HCT116 (cell line): ENCODE results near the gene DIS3L2. TPM values are rescaled to one million over a fixed set of nuclear protein-coding genes. Genes with fewer than 3 reads are reported as not detected.

Experiments used
- ATAC-seq: fragments of 200-7000 bp; cut with Tn5 transposase; 2 replicates; pipeline ENCODE4 v1.9.1; 2020; ENCODE audit warnings: mild to moderate bottlenecking, moderate library complexity
- BruUV-seq: library from RNA; stranded (reverse); fragments of 400-500 nt; replicated peaks from 2 replicates; lab custom pipeline; 2021; lab: Mats Ljungman, UMichigan
- CTCF ChIA-PET: fragments of 300-600 bp; sonication (Branson Sonifier 250); formaldehyde crosslinking; loops from one replicate; lab custom pipeline; 2021; ENCODE audit warnings: antibody characterized with exemption; lab: Charles Lee
- POLR2A ChIA-PET: fragments of 300-600, 350-600 bp; sonication (Branson Sonifier 250); formaldehyde crosslinking; loops from one replicate; lab custom pipeline; 2021; ENCODE audit warnings: antibody characterized with exemption; lab: Charles Lee
- RAD21 ChIA-PET, 2 experiments: fragments of 300-600 bp; sonication (Branson Sonifier 250); formaldehyde crosslinking; loops; one replicate each; lab custom pipeline; 2023; ENCODE audit warnings: low total read pairs in 2 of 2; ENCODE audit not compliant: uncharacterized antibody in 2 of 2, unreplicated experiment in 2 of 2, low non-redundant PET in 1 of 2; lab: Charles Lee
- DNase-seq: peaks from one replicate; pipeline ENCODE4 v3.0.0-alpha.2; 2010; ENCODE audit warnings: low read depth, low spot score
- H2AFZ ChIP-seq: fragments of 200-600 bp; shearing (Covaris generic), sonication (generic); 2 replicates; pipeline ENCODE4 v1.6.1; 2017; ENCODE audit warnings: low read depth, mixed run types, mixed read lengths, antibody characterized with exemption, low read length; ENCODE audit not compliant: poor library complexity, severe bottlenecking
- H3K27ac ChIP-seq: 2 replicates; pipeline ENCODE4 v1.5.1; 2012; ENCODE audit warnings: low read depth, low read length
- H3K27me3 ChIP-seq: fragments of 200-600 bp; sonication (generic); 2 replicates; pipeline ENCODE4 v1.6.1; 2016; ENCODE audit warnings: mixed run types, low read length, mixed read lengths; ENCODE audit not compliant: insufficient read depth
- H3K36me3 ChIP-seq, 2 experiments: fragments of 200-500 bp in 1 of 2; fragments of 200-600 bp in 1 of 2; sonication (Bioruptor generic) in 1 of 2; sonication (generic) in 1 of 2; 2 replicates each; pipeline versions ENCODE4 v1.5.1 to v1.6.1; 2014 to 2016; ENCODE audit warnings: low read length in 2 of 2, inconsistent platforms in 1 of 2, mixed read lengths in 1 of 2, mixed run types in 1 of 2; ENCODE audit not compliant: insufficient read depth in 2 of 2, control insufficient read depth in 1 of 2
- H3K4me1 ChIP-seq, 2 experiments: fragments of 200-600 bp in 1 of 2; sonication (generic) in 1 of 2; 2 replicates each; pipeline versions ENCODE4 v1.5.1 to v1.6.1; 2012 to 2017; ENCODE audit warnings: low read length in 2 of 2, inconsistent platforms in 1 of 2, mild to moderate bottlenecking in 1 of 2, mixed read lengths in 1 of 2, mixed run types in 1 of 2, moderate library complexity in 1 of 2; ENCODE audit not compliant: insufficient read depth in 2 of 2, control insufficient read depth in 1 of 2
- H3K4me2 ChIP-seq: fragments of 200-600 bp; sonication (generic); 2 replicates; pipeline ENCODE4 v1.6.1; 2017; ENCODE audit warnings: mixed run types, low read length, mixed read lengths
- H3K4me3 ChIP-seq, 2 experiments: fragments of 200-600 bp in 1 of 2; sonication (generic) in 1 of 2; replicated peaks in 1 of 2; 2 replicates each; pipeline ENCODE4 v1.5.1; 2011 to 2016; ENCODE audit warnings: low read length in 2 of 2, control low read depth in 1 of 2, low read depth in 1 of 2, mild to moderate bottlenecking in 1 of 2, mixed read lengths in 1 of 2, mixed run types in 1 of 2
- H3K79me2 ChIP-seq: fragments of 200-600 bp; sonication (generic); 2 replicates; pipeline ENCODE4 v1.6.1; 2017; ENCODE audit warnings: mild to moderate bottlenecking, mixed run types, low read length, moderate library complexity, mixed read lengths; ENCODE audit not compliant: insufficient read depth
- H3K9ac ChIP-seq: fragments of 200-600 bp; sonication (generic); 2 replicates; pipeline ENCODE4 v1.6.1; 2016; ENCODE audit warnings: low read length, mixed read lengths
- H3K9me2 ChIP-seq: fragments of 200-600 bp; sonication (generic), shearing (Covaris generic); 2 replicates; pipeline ENCODE4 v1.6.1; 2017; ENCODE audit warnings: mixed run types, mild to moderate bottlenecking, moderate library complexity; ENCODE audit not compliant: insufficient read depth
- H3K9me3 ChIP-seq, 2 experiments: fragments of 200-500 bp in 1 of 2; fragments of 200-600 bp in 1 of 2; sonication (Bioruptor generic) in 1 of 2; sonication (generic) in 1 of 2; 2 replicates each; pipeline ENCODE4 v1.6.1; 2014 to 2017; ENCODE audit warnings: low read length in 2 of 2, mixed read lengths in 2 of 2, inconsistent platforms in 1 of 2, low read depth in 1 of 2, mild to moderate bottlenecking in 1 of 2, mixed run types in 1 of 2, moderate library complexity in 1 of 2; ENCODE audit not compliant: control insufficient read depth in 1 of 2, insufficient read depth in 1 of 2
- H4K20me1 ChIP-seq: fragments of 200-600 bp; sonication (generic), shearing (Covaris generic); 2 replicates; pipeline ENCODE4 v1.6.1; 2017; ENCODE audit warnings: mixed run types, mild to moderate bottlenecking, moderate library complexity; ENCODE audit not compliant: insufficient read depth
- CBX3 ChIP-seq: IDR thresholded peaks from 2 replicates; pipeline ENCODE4 v1.6.1; 2012; ENCODE audit warnings: low read depth
- CTCF ChIP-seq, 3 experiments: fragments of 200-600 bp in 1 of 3; sonication (generic) in 1 of 3; IDR thresholded peaks in 2 of 3; conservative IDR thresholded peaks in 1 of 3; 2 replicates each; pipeline ENCODE4 v1.5.1; 2012 to 2017; ENCODE audit warnings: low read depth in 2 of 3, low read length in 2 of 3, antibody characterized with exemption in 1 of 3, borderline replicate concordance in 1 of 3, control low read depth in 1 of 3, mild to moderate bottlenecking in 1 of 3, mixed read lengths in 1 of 3, mixed run types in 1 of 3, moderate library complexity in 1 of 3; ENCODE audit not compliant: insufficient read depth in 1 of 3
- EGR1 ChIP-seq: IDR thresholded peaks from 2 replicates; pipeline ENCODE4 v1.6.1; 2012; ENCODE audit warnings: low read depth
- ELF1 ChIP-seq: IDR thresholded peaks from 2 replicates; pipeline ENCODE4 v1.6.1; 2012; ENCODE audit warnings: low read depth, borderline replicate concordance
- EZH2phosphoT487 ChIP-seq: fragments of 200-600 bp; IDR thresholded peaks from 2 replicates; pipeline ENCODE4 v1.6.1; 2018; ENCODE audit warnings: antibody characterized with exemption, borderline replicate concordance
- FOSL1 ChIP-seq: IDR thresholded peaks from 2 replicates; pipeline ENCODE4 v1.6.1; 2012; ENCODE audit warnings: low read depth
- POLR2AphosphoS5 ChIP-seq: IDR thresholded peaks from 2 replicates; pipeline ENCODE4 v1.6.1; 2011; ENCODE audit warnings: mild to moderate bottlenecking, low read depth, low read length, moderate library complexity
- RAD21 ChIP-seq: IDR thresholded peaks from 2 replicates; pipeline ENCODE4 v1.6.1; 2012; ENCODE audit warnings: low read depth, mild to moderate bottlenecking
- REST ChIP-seq: IDR thresholded peaks from 2 replicates; pipeline ENCODE4 v1.6.1; 2012; ENCODE audit warnings: low read depth
- SIN3A ChIP-seq: IDR thresholded peaks from 2 replicates; pipeline ENCODE4 v1.6.1; 2012; ENCODE audit warnings: low read depth
- SRF ChIP-seq: IDR thresholded peaks from 2 replicates; pipeline ENCODE4 v1.6.1; 2012; ENCODE audit warnings: low read depth
- TCF7L2 ChIP-seq: IDR thresholded peaks from 2 replicates; pipeline ENCODE4 v1.7.0; 2011; ENCODE audit warnings: borderline replicate concordance, inconsistent platforms; ENCODE audit not compliant: insufficient read depth, insufficient read length; ENCODE audit errors: extremely low read depth
- ZBTB33 ChIP-seq: IDR thresholded peaks from 2 replicates; pipeline ENCODE4 v1.6.1; 2011; ENCODE audit warnings: mild to moderate bottlenecking, low read length, moderate library complexity; ENCODE audit not compliant: insufficient replicate concordance; ENCODE audit errors: extremely low read depth
- ZFX ChIP-seq: fragments of 450-650 bp; IDR thresholded peaks from 2 replicates; pipeline ENCODE4 v1.6.1; 2017
- ZNF274 ChIP-seq: fragments of 200-500 bp; sonication (Bioruptor generic); IDR thresholded peaks from 2 replicates; pipeline ENCODE4 v1.6.1; 2014; ENCODE audit warnings: mild to moderate bottlenecking, low read depth, low read length, inconsistent platforms
- intact Hi-C: fragments of 100-400 bp; cut with micrococcal nuclease; formaldehyde crosslinking; loops from 2 replicates; pipeline ENCODE4 v1.10.0; 2022
- total RNA-seq: library from RNA; stranded (reverse); gene quantifications from one replicate; pipeline ENCODE4 v1.2.1, GENCODE V29; 2021; ENCODE audit not compliant: unreplicated experiment

Gene DIS3L2
- total RNA-seq, 1 experiment from 2014 or later: 42.5 TPM

- H3K36me3 ChIP-seq: no peaks in the 10 kb centered on the region
- H3K4me2 ChIP-seq: no peak overlapping the region
- no peak overlapping the region for H3K27ac ChIP-seq
- BruUV-seq: no TSS peak
- H4K20me1 ChIP-seq: no peaks in the 10 kb centered on the region
- H3K79me2 ChIP-seq: no peaks in the 10 kb centered on the region
- no peak overlapping the region for H3K4me3 ChIP-seq
- H3K9me2 ChIP-seq: no peaks in the 10 kb centered on the region
- no peaks in the 10 kb centered on the region for H3K27me3 ChIP-seq
- H3K9ac ChIP-seq: no peak overlapping the region
- no peaks in the 10 kb centered on the region for H3K9me3 ChIP-seq
- TF ChIP-seq RAD21 (no peak), ZFX (no peak), EZH2phosphoT487 (no peak), ZBTB33 (no peak), ZNF274 (no peak), CBX3 (no peak), FOSL1 (no peak), TCF7L2 (no peak), CTCF (IDR thresholded peaks at IDR 0.05 in 2 of 3, conservative IDR thresholded peaks at IDR 0.05 in 1 of 3; ENCODE audit: borderline replicate concordance in 1 of 3, insufficient read depth in 1 of 3, low read depth in 2 of 3, low read length in 2 of 3) (no peak), POLR2AphosphoS5 (no peak), ELF1 (no peak), SIN3A (no peak), REST (no peak), EGR1 (no peak), SRF (no peak)
- ChIA-PET CTCF (no interaction called here), RAD21 (no interaction called here), POLR2A (no interaction called here)
- no peaks in the 10 kb centered on the region for H3K4me1 ChIP-seq
- no peak for ATAC-seq
- H2AFZ ChIP-seq: no peak overlapping the region
- DNase-seq: no peak
- intact Hi-C loops: no loop called here
These were observed 159.4 kb downstream of the DIS3L2 start for GRCh38 chr2:232120911-232121310.
